NCI-H1092 (cell line): ENCODE results near the gene GABPB2.

Source experiments
- DNase-seq: peaks from one replicate; lab custom pipeline; 2025; lab: John Stamatoyannopoulos, UW

GABPB2 gene

GRCh38 chr1:151133018-151133806 is 62.7 kb downstream of the GABPB2 start:
- DNase-seq = no peak

GRCh38 chr1:151134396-151134795 is 63.8 kb downstream of the GABPB2 start:
- no peak for DNase-seq

DNA sequence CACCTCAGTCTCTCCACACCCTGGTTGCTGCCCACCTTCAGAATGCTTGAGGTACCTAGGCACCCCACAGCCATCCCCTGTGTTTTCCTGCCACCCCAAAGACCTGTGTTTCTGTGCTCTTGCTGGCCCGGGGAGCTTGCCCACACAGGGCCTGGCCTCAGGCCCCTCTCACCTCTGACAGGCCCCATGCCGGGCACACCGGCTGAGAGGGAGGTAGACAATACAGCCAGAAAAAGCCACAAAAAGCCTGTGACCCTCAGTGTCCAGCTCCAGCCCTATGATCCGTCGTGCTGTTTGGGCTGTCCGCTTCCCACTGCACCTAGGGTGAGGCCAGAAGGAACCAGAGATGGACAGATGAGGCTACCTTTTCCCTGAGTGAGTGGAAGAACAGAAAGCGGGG is 64.4 kb downstream of the GABPB2 start:
- DNase-seq = no peak

- no peak for DNase-seq
Measured at GRCh38 chr1:151135433-151136385, 65.1 kb downstream of the GABPB2 start.

GRCh38 chr1:151137789-151138188 is 67.2 kb downstream of the GABPB2 start:
- no peak for DNase-seq

GRCh38 chr1:151142411-151143056 is 72.0 kb downstream of the GABPB2 start:
- no peak for DNase-seq

DNA sequence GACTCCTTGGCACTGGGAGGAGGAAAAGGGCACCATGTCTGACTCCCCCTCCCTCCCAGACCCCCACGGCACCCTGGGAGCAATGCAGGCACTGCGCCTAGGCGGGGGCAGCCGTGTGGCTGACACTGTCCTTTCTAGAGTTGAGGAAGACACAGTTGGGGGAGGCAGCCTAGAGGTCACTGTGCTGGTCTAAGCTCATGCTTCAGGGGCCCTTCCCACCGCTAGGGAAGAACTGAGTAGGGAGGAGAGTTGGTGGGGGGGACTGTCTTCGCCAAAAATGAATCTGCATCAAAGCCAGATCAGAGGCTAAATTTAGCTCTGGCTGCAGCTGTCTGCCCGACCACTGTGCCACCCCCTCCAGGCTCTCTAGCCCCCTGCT is 72.5 kb downstream of the GABPB2 start:
- DNase-seq = no peak

- no peak for DNase-seq
Measured at GRCh38 chr1:151143986-151144385, 73.4 kb downstream of the GABPB2 start.

- no peak for DNase-seq
Measured at GRCh38 chr1:151144474-151145303, 74.1 kb downstream of the GABPB2 start.

DNA sequence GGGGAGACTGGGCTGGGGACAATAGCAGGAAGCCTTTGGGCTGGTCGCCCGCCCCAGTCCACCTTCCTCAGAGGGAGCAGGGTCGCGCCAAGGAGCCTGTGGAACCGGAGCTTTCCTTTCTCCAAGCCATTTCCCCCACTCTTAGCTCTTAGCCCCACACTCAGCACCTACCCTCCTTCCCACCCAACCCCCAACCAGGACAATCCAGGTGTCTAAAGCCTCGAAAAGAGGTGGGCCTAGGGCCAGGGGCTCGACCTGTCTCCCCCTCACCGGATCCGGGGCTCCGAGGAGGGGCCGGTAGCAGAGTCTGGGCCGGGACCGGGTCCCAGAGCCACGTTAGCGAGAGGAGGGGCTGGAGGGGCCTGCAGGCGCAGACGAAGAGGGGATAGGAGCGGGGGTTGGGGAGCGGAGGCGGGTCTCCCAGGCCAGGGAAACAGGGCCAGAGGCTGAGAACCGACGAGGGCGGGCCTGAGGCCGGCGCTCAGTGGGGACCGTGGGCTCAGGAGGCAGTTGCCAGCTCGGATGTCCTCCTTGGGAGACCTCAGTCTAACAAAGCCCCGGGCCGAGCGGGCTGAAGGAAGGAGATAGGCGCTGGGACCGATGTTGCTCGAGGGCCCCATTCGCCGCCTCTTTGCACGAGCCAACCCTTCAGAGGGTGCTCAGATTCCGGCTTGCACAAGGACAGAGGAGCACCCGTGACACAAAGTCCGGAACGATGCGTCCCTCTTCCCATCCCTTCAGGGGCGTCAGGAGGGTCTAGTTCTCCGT is 74.9 kb downstream of the GABPB2 start:
- DNase-seq = peak; percentile 16

GRCh38 chr1:151146072-151146411 is 75.5 kb downstream of the GABPB2 start:
- DNase-seq = no peak

- peak; percentile 92 for DNase-seq
Measured at GRCh38 chr1:151146412-151147131, 76.0 kb downstream of the GABPB2 start, which contains the start of gene SEMA6C. SEMA6C (minus strand) TSS chr1:151146631; CDS start chr1:151142621, 4,010 bp downstream.

DNA sequence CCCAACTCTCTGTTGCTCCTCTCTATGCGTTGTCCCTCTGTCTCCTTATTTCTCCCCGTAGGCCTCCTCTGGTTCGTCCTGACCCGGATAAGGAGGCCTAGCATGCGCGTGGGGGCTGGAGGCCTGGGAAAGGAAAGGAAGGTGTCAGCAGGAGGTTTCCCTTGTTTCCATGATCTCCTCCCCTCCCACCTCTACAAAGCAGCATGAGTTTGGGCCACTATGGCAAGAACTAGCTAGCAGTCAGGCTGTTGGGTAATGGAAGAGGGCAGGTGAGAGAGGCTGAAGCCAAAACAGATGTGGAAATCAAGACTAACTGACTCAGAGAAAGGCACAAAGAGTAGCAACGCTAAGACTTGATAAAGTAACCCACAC is 76.6 kb downstream of the GABPB2 start:
- no peak for DNase-seq

DNA sequence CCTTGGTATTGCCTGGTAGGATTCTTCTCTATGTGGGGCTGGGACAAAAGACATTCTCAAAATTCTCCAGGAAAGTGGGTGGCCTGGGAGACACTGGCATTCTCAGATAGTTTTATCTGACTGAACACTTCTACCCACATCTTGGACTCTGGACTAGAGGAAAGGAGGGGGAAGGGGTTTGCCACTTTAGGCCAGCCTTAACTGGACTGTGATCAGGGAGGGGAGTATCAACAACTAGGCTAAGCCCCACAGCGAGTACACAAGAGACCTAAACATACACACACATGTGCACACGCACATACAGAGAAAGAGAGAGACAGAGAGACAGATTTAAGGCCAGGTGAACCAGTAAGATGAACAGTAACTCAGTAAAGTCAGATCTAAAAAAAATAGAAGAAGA is 77.1 kb downstream of the GABPB2 start:
- DNase-seq = no peak

GRCh38 chr1:151156515-151156819 is 85.9 kb downstream of the GABPB2 start, which contains the start of gene TNFAIP8L2:
TNFAIP8L2 (plus strand) TSS chr1:151156649; CDS start chr1:151158698, 2,049 bp downstream.
- DNase-seq = no peak

DNA sequence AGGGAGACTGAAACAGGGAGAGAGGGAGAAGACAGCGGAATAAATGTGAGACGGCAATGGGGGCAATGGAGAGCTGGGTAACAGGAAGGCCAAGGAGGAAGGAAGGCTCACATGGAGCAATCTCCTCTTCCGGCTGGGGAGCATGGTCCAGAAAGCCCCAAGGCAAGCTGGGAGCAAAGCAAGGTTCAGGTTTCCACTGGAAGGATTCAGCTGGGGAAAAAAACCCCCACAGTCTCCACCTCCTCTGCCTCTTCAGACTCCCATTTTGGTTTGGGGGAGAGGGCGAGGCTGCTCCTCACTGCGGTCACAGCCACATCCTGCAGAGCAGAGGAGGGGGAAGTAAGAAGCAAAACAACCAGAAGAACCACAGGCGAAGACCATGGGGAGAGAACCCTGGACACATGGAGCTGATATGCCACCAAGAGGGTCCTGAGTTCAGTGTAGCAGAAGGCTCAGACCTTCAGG is 86.5 kb downstream of the GABPB2 start:
- DNase-seq = no peak

DNA sequence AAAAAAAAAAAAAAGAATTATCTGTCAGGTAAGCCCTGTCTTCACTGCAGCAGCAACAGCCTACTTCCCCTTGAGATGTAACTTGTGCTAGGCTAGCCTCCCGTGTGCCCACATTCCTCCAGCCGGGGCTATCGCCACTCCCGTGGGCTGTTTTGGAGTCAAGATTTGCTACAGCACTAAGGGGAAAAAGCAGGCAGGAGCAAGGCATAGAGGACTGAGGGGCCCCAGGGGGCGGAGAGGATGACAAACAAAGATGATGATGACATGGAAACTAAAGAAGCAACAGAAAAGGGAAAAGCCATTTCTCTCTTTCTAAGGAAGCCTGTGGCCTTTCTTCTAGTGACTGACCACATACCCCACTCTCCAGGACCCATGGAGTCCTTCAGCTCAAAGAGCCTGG is 87.8 kb downstream of the GABPB2 start:
- DNase-seq = no peak

- DNase-seq = no peak
Measured at GRCh38 chr1:151158751-151159251, 88.2 kb downstream of the GABPB2 start.

- no peak for DNase-seq
Measured at GRCh38 chr1:151159373-151159772, 88.8 kb downstream of the GABPB2 start.

DNA sequence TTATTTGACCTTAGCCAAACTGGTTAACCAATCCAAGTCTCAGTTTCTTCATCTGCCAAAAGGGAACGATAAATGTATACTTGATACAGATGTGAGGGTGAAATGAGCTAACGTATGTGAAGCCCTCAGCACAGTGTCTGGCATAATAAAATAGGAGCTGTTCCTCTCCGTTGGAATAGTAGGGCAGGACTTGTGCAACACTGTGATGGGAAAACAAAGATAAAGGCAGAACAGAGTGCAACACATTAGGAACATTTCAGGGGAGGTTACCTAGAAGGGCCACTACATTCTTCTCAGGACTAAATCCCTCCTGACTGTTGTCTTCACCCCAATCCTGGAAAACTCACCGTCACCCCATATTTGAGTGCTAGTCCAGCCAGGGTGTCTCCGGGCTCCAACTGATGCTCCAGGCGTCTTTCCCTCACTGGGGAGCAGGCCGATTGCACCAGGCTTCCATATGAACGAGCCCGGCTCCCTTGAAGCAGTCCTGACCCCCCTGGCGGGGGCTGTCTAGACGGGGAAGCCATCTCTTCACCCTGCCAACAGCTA is 94.2 kb downstream of the GABPB2 start:
- no peak for DNase-seq
